Measurements from ENCODE around the gene AGTRAP. TPM values are rescaled to one million over a fixed set of nuclear protein-coding genes. Genes with fewer than 3 reads are reported as not detected.

AGTRAP gene
- total RNA-seq, 1 donor from 2014 or later, result 25.1 TPM

GRCh38 chr1:11738783-11739182 is 2.8 kb downstream of the AGTRAP start:
- H3K27ac Mint-ChIP-seq (ENCODE audit: unreplicated experiment), result no peak overlapping the region
- no peak for DNase-seq (ENCODE audit: low spot score)
- H3K4me3 Mint-ChIP-seq (ENCODE audit: unreplicated experiment), result no peak overlapping the region
- peaks cover 4% of the 10 kb centered on the region for H3K27me3 Mint-ChIP-seq (ENCODE audit: unreplicated experiment)
- peaks cover 14% of the 10 kb centered on the region for H3K4me1 Mint-ChIP-seq (ENCODE audit: unreplicated experiment)
- no peaks in the 10 kb centered on the region for H3K9me3 Mint-ChIP-seq (ENCODE audit: unreplicated experiment)
- no peak for TF ChIP-seq CTCF (IDR thresholded peaks at IDR 0.05; ENCODE audit: unreplicated experiment)
- H3K36me3 Mint-ChIP-seq (ENCODE audit: low read depth, unreplicated experiment), result no peaks in the 10 kb centered on the region

- H3K4me3 Mint-ChIP-seq (ENCODE audit: unreplicated experiment), result no peak overlapping the region
- H3K9me3 Mint-ChIP-seq (ENCODE audit: unreplicated experiment), result no peaks in the 10 kb centered on the region
- peaks cover 14% of the 10 kb centered on the region for H3K4me1 Mint-ChIP-seq (ENCODE audit: unreplicated experiment)
- no peak overlapping the region for H3K27ac Mint-ChIP-seq (ENCODE audit: unreplicated experiment)
- no peak for TF ChIP-seq CTCF (IDR thresholded peaks at IDR 0.05; ENCODE audit: unreplicated experiment)
- H3K27me3 Mint-ChIP-seq (ENCODE audit: unreplicated experiment), result peaks cover 4% of the 10 kb centered on the region
- DNase-seq (ENCODE audit: low spot score), result no peak
- H3K36me3 Mint-ChIP-seq (ENCODE audit: low read depth, unreplicated experiment), result no peaks in the 10 kb centered on the region
Observed at GRCh38 chr1:11740258-11741192, 4.6 kb downstream of the AGTRAP start.

DNA sequence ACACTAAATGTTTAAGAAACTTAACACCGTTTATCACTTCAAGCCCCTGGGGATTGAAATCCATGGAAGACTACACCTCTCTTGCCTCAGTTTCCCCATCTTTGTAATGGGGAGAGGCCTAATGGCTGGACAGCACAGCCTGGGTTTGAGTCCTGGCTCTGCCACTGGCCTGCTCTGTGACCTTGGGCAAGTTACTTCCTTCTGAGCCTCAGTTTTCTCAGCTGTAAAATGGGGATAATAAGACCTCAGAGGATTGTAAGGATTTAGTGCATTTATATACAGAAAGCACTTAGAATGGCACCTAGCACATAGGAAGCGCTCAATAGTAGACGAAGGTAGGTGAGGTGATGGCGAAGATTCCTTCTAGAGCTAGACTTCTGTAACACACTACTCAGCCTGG is 5.5 kb downstream of the AGTRAP start:
- no peaks in the 10 kb centered on the region for H3K9me3 Mint-ChIP-seq (ENCODE audit: unreplicated experiment)
- TF ChIP-seq CTCF (IDR thresholded peaks at IDR 0.05; ENCODE audit: unreplicated experiment), result no peak
- H3K4me1 Mint-ChIP-seq (ENCODE audit: unreplicated experiment), result peaks cover 14% of the 10 kb centered on the region
- no peak overlapping the region for H3K4me3 Mint-ChIP-seq (ENCODE audit: unreplicated experiment)
- no peak for DNase-seq (ENCODE audit: low spot score)
- no peak overlapping the region for H3K27ac Mint-ChIP-seq (ENCODE audit: unreplicated experiment)
- peaks cover 4% of the 10 kb centered on the region for H3K27me3 Mint-ChIP-seq (ENCODE audit: unreplicated experiment)
- H3K36me3 Mint-ChIP-seq (ENCODE audit: low read depth, unreplicated experiment), result peaks cover 1% of the 10 kb centered on the region

DNA sequence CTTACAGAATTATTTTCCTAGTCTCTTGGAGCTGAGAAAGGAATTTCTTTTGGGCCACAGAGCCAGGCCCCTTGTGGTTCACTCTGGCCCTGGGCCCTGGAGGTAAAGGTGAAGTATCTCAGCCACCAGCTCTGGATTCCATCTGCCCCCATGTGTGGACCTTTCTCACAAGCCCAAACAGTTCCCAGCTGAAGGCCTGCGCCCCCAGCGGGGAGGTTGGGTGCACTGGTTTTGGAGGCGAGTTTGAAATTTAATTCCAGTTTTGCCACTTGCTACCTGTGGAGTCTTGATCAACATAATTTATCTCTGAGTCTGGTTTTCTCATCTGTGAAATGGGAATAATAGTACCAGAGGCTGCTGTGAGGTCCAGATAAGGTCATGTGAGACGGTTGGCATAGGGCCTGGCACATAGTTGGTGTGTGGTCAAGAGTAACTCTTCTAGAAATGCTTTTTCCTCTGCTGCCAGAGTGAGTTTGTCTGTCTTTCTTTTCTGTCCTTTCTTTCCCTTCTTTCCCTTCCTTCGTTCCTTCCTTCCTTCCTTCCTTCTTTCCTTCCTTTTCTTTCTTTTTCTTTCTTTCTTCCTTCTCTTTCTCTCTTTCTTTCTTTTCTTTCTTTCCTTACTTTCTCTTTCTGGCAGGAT is 6.1 kb downstream of the AGTRAP start:
- peaks cover 4% of the 10 kb centered on the region for H3K27me3 Mint-ChIP-seq (ENCODE audit: unreplicated experiment)

More for the DNA sequence above, 6.1 kb downstream of the AGTRAP start:
- Mint-ChIP-seq H3K36me3 (ENCODE audit: low read depth, unreplicated experiment) (peaks cover 6% of the 10 kb centered on the region), H3K9me3 (ENCODE audit: unreplicated experiment) (no peaks in the 10 kb centered on the region), H3K27ac (ENCODE audit: unreplicated experiment) (no peak overlapping the region), H3K4me1 (ENCODE audit: unreplicated experiment) (peaks cover 12% of the 10 kb centered on the region), H3K4me3 (ENCODE audit: unreplicated experiment) (no peak overlapping the region)
- no peak for TF ChIP-seq CTCF (IDR thresholded peaks at IDR 0.05; ENCODE audit: unreplicated experiment)
- no peak for DNase-seq (ENCODE audit: low spot score)

All from endothelial cell (in vitro differentiated cells).